Liver (tissue), 9 donors: Measurements from ENCODE around the gene CACNA1H. TPM values are rescaled to one million over a fixed set of nuclear protein-coding genes. Genes with fewer than 3 reads are reported as not detected.

Experiments
- DNase-seq: peaks from one replicate; pipeline ENCODE4 v3.0.0-alpha.2; 2017; ENCODE audit warnings: low spot score
- H3K27ac ChIP-seq, 2 donors: one replicate each; pipeline ENCODE4 v1.7.0; 2013; ENCODE audit warnings: inconsistent platforms in 2 of 2, low read length in 2 of 2, control low read depth in 1 of 2, low read depth in 1 of 2, mild to moderate bottlenecking in 1 of 2
- H3K27me3 ChIP-seq, 4 donors: one replicate each; pipeline versions ENCODE4 v1.6.1 to v1.7.0; 2013; ENCODE audit warnings: low read length in 3 of 4, inconsistent platforms in 1 of 4, mild to moderate bottlenecking in 1 of 4, moderate library complexity in 1 of 4; ENCODE audit not compliant: control insufficient read depth in 4 of 4, insufficient read depth in 4 of 4
- H3K36me3 ChIP-seq, 4 donors: one replicate each; pipeline versions ENCODE4 v1.6.1 to v1.7.0; 2013; ENCODE audit warnings: low read length in 3 of 4, mild to moderate bottlenecking in 3 of 4, low read depth in 1 of 4, moderate library complexity in 1 of 4; ENCODE audit not compliant: control insufficient read depth in 4 of 4, insufficient read depth in 3 of 4
- H3K4me1 ChIP-seq, 4 donors: one replicate each; pipeline versions ENCODE4 v1.6.1 to v1.7.0; 2013; ENCODE audit warnings: low read length in 3 of 4, mild to moderate bottlenecking in 3 of 4, moderate library complexity in 1 of 4; ENCODE audit not compliant: control insufficient read depth in 4 of 4, insufficient read depth in 4 of 4
- H3K4me3 ChIP-seq, 3 donors: one replicate each; pipeline versions ENCODE4 v1.6.1 to v1.7.0; 2013; ENCODE audit warnings: low read length in 3 of 3, control low read depth in 1 of 3, low read depth in 1 of 3, mild to moderate bottlenecking in 1 of 3
- H3K9ac ChIP-seq, 2 donors: one replicate each; pipeline ENCODE4 v1.7.0; 2013; ENCODE audit warnings: low read length in 2 of 2, mild to moderate bottlenecking in 2 of 2, moderate library complexity in 2 of 2, control low read depth in 1 of 2, low read depth in 1 of 2
- H3K9me3 ChIP-seq, 4 donors: one replicate each; pipeline versions ENCODE4 v1.6.1 to v1.7.0; 2013; ENCODE audit warnings: low read length in 3 of 4; ENCODE audit not compliant: control insufficient read depth in 4 of 4
- EGR1 ChIP-seq, 2 donors: IDR thresholded peaks; 2 replicates each; pipeline ENCODE4 v1.6.1; 2016 to 2018; ENCODE audit warnings: antibody characterized with exemption in 2 of 2, low read depth in 2 of 2
- FOXA1 ChIP-seq: IDR thresholded peaks from 2 replicates; pipeline ENCODE4 v1.6.1; 2016; ENCODE audit warnings: antibody characterized with exemption
- FOXA2 ChIP-seq: IDR thresholded peaks from 2 replicates; pipeline ENCODE4 v1.6.1; 2016; ENCODE audit warnings: antibody characterized with exemption
- HNF4A ChIP-seq, 2 donors: conservative IDR thresholded peaks; 2 replicates each; pipeline ENCODE4 v1.6.1; 2016; ENCODE audit warnings: antibody characterized with exemption in 2 of 2, mild to moderate bottlenecking in 2 of 2
- HNF4G ChIP-seq: IDR thresholded peaks from 2 replicates; pipeline ENCODE4 v1.6.1; 2016; ENCODE audit warnings: antibody characterized with exemption
- JUND ChIP-seq, 2 donors: IDR thresholded peaks; 2 replicates each; pipeline ENCODE4 v1.6.1; 2016; ENCODE audit warnings: antibody characterized with exemption in 2 of 2
- RAD21 ChIP-seq, 2 donors: IDR thresholded peaks; 2 replicates each; pipeline ENCODE4 v1.6.1; 2016; ENCODE audit warnings: antibody characterized with exemption in 2 of 2, mild to moderate bottlenecking in 2 of 2
- RXRA ChIP-seq, 2 donors: IDR thresholded peaks; 2 replicates each; pipeline ENCODE4 v1.6.1; 2017 to 2018; ENCODE audit warnings: antibody characterized with exemption in 2 of 2, mild to moderate bottlenecking in 1 of 2
- TAF1 ChIP-seq: conservative IDR thresholded peaks from 2 replicates; pipeline ENCODE4 v1.6.1; 2016; ENCODE audit warnings: antibody characterized with exemption, mild to moderate bottlenecking
- YY1 ChIP-seq: IDR thresholded peaks from 2 replicates; pipeline ENCODE4 v1.6.1; 2016; ENCODE audit warnings: antibody characterized with exemption, mild to moderate bottlenecking
- WGBS: extraction: QIAGEN DNeasy Blood & Tissue Kit; methylation state at CpG from one replicate; pipeline ENCODE4 v1.1.7; 2013; 5-methylcytosine and 5-hydroxymethylcytosine counted together
- polyA plus RNA-seq, 2 donors: library from polyadenylated mRNA; stranded (reverse) in 1 of 2; unstranded in 1 of 2; fragments of 200-250 nt in 1 of 2; fragments of >200 nt in 1 of 2; fragmentation: Nextera tagmentation in 1 of 2; extraction: Ambion mirVana in 1 of 2; gene quantifications; one replicate each; pipeline versions ENCODE4 v1.2.1 to v1.2.3, GENCODE V29; 2013 to 2015
- total RNA-seq, 2 donors: library from RNA; depleted of rRNA; stranded (reverse); fragments of >200 nt; gene quantifications; one replicate each; pipeline ENCODE4 v1.2.3, GENCODE V29; 2014
- TF ChIP-seq, protein P1 (sequence below): fragments of 150-350 bp; IDR thresholded peaks from 2 replicates; pipeline ENCODE4 v1.5.1; 2017; ENCODE audit warnings: improper control_type of control experiment, low read depth, low read length; ENCODE audit not compliant: missing input control
- TF ChIP-seq, protein P2 (sequence below): IDR thresholded peaks from 2 replicates; pipeline ENCODE4 v1.6.1; 2016; ENCODE audit warnings: antibody characterized with exemption
- TF ChIP-seq, protein P3 (sequence below): IDR thresholded peaks from 2 replicates; pipeline ENCODE4 v1.6.1; 2016; ENCODE audit warnings: antibody characterized with exemption, mild to moderate bottlenecking
- TF ChIP-seq, protein P4 (sequence below): IDR thresholded peaks from 2 replicates; pipeline ENCODE4 v1.6.1; 2016; ENCODE audit warnings: antibody characterized with exemption
- donor health status: healthy.
- donor health status: healthy.
- donor health status: healthy.
- donor health status: healthy.
- donor health status: healthy.

Gene CACNA1H
- total and polyA plus RNA-seq, 4 donors = 0.21 to 8.5 (median 6.1) TPM

DNA sequence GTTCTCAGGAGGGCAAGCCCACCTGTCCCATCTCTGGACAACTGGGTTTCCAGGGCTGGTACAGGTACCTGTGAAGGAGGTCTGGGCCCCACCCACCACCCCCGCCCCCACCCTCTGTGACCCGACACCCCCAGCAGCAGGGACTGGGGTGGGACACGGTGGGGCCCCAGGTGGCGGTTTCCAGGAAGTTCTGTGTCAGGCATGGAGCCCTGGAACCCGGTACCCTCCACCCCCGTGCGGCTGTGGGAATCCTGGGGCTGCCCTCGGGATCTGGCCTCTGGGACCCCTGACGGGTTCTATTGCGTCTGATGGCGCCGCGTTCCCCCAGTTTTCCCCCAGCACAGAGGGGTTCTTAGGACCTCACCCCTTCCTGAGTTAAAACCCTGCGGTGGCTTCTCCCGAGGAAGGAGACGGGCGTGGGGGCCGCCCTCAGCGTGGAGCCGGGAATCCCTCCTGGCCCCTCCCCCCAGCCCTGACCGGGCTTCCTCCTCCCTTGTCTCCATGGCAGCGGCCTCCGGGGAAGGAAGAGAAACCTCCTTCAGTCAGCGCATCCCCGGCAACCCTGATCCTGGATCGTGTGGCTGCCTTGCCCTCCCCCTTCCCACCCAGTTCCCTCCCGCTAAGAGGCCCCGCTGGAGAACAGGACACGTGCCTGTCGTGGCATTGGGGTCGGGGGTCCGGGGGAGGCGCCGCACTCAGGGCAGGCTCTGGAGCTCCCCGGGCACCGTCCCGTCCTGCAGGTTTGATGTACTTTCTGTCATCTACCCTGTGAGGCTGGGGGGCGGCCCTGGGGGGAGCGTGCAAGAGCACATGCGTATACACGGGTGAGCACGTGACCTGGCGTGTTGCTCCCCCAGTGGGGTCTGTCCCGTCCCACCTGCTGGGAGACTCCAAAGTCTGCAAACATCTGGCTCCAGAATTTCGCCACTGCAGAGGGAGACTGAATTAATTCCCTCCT lies 30.3 kb downstream of the CACNA1H start:
- H3K9me3 ChIP-seq = no peaks in the 10 kb centered on the region
- H3K36me3 ChIP-seq = peaks cover 0 to 2% (median 0%) of the 10 kb centered on the region in 4 donors
- H3K9ac ChIP-seq = no peak overlapping the region
- no peak for DNase-seq
- H3K4me3 ChIP-seq = no peak overlapping the region
- TF ChIP-seq HNF4A (conservative IDR thresholded peaks at IDR 0.05) (no peak), RAD21 (IDR thresholded peaks at IDR 0.05) (no peak), FOXA1 (no peak), EGR1 (IDR thresholded peaks at IDR 0.05; ENCODE audit: low read depth in 2 of 2) (no peak), JUND (IDR thresholded peaks at IDR 0.05) (no peak), HNF4G (no peak), FOXA2 (no peak), TAF1 (no peak), RXRA (IDR thresholded peaks at IDR 0.05) (no peak), YY1 (no peak)
- TF ChIP-seq, protein P1, sequence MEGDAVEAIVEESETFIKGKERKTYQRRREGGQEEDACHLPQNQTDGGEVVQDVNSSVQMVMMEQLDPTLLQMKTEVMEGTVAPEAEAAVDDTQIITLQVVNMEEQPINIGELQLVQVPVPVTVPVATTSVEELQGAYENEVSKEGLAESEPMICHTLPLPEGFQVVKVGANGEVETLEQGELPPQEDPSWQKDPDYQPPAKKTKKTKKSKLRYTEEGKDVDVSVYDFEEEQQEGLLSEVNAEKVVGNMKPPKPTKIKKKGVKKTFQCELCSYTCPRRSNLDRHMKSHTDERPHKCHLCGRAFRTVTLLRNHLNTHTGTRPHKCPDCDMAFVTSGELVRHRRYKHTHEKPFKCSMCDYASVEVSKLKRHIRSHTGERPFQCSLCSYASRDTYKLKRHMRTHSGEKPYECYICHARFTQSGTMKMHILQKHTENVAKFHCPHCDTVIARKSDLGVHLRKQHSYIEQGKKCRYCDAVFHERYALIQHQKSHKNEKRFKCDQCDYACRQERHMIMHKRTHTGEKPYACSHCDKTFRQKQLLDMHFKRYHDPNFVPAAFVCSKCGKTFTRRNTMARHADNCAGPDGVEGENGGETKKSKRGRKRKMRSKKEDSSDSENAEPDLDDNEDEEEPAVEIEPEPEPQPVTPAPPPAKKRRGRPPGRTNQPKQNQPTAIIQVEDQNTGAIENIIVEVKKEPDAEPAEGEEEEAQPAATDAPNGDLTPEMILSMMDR = no peak
- TF ChIP-seq, protein P2, sequence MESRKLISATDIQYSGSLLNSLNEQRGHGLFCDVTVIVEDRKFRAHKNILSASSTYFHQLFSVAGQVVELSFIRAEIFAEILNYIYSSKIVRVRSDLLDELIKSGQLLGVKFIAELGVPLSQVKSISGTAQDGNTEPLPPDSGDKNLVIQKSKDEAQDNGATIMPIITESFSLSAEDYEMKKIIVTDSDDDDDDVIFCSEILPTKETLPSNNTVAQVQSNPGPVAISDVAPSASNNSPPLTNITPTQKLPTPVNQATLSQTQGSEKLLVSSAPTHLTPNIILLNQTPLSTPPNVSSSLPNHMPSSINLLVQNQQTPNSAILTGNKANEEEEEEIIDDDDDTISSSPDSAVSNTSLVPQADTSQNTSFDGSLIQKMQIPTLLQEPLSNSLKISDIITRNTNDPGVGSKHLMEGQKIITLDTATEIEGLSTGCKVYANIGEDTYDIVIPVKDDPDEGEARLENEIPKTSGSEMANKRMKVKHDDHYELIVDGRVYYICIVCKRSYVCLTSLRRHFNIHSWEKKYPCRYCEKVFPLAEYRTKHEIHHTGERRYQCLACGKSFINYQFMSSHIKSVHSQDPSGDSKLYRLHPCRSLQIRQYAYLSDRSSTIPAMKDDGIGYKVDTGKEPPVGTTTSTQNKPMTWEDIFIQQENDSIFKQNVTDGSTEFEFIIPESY = no peak
- TF ChIP-seq, protein P3, sequence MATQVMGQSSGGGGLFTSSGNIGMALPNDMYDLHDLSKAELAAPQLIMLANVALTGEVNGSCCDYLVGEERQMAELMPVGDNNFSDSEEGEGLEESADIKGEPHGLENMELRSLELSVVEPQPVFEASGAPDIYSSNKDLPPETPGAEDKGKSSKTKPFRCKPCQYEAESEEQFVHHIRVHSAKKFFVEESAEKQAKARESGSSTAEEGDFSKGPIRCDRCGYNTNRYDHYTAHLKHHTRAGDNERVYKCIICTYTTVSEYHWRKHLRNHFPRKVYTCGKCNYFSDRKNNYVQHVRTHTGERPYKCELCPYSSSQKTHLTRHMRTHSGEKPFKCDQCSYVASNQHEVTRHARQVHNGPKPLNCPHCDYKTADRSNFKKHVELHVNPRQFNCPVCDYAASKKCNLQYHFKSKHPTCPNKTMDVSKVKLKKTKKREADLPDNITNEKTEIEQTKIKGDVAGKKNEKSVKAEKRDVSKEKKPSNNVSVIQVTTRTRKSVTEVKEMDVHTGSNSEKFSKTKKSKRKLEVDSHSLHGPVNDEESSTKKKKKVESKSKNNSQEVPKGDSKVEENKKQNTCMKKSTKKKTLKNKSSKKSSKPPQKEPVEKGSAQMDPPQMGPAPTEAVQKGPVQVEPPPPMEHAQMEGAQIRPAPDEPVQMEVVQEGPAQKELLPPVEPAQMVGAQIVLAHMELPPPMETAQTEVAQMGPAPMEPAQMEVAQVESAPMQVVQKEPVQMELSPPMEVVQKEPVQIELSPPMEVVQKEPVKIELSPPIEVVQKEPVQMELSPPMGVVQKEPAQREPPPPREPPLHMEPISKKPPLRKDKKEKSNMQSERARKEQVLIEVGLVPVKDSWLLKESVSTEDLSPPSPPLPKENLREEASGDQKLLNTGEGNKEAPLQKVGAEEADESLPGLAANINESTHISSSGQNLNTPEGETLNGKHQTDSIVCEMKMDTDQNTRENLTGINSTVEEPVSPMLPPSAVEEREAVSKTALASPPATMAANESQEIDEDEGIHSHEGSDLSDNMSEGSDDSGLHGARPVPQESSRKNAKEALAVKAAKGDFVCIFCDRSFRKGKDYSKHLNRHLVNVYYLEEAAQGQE = no peak
- TF ChIP-seq, protein P4, sequence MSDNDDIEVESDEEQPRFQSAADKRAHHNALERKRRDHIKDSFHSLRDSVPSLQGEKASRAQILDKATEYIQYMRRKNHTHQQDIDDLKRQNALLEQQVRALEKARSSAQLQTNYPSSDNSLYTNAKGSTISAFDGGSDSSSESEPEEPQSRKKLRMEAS = no peak
- peak overlapping the region; percentile 72 to 89 for H3K27ac ChIP-seq
- WGBS = 67% methylated on average over 45 of the region's 45 CpGs
- H3K4me1 ChIP-seq = peaks cover 23 to 52% (median 36%) of the 10 kb centered on the region in 4 donors
- H3K27me3 ChIP-seq = no peaks in the 10 kb centered on the region
